Erythroblast (primary cell): ENCODE results near the gene C5orf24.

Experiments
- DNase-seq, 2 experiments: peaks; one replicate each; lab custom pipeline; 2025; lab: John Stamatoyannopoulos, UW
- GATA1 ChIP-seq: IDR thresholded peaks from 2 replicates; pipeline ENCODE4 v1.6.1; 2011; ENCODE audit warnings: low read depth, mild to moderate bottlenecking, control low read depth, low read length, moderate library complexity
- POLR2A ChIP-seq: IDR thresholded peaks from 2 replicates; pipeline ENCODE4 v1.6.1; 2011; ENCODE audit warnings: mild to moderate bottlenecking, low read length

Gene C5orf24

GRCh38 chr5:134906811-134907210 is 61.0 kb downstream of the C5orf24 start:
- TF ChIP-seq POLR2A (no peak), GATA1 (no peak)
- no peak for DNase-seq
